Immature natural killer cell (primary cell): ENCODE data around the gene HILPDA. TPM values are rescaled to one million over a fixed set of nuclear protein-coding genes. Genes with fewer than 3 reads are reported as not detected.
"Not testable (repeated sequence)": the region's sequence is repeated elsewhere in the genome, so short reads cannot be mapped to it uniquely, and the experiment has no call there.

Source experiments
- DNase-seq, 3 donors: peaks; one replicate each; pipeline ENCODE4 v3.0.0; 2022; ENCODE audit warnings: mixed read lengths in 1 of 3
- H3K27ac Mint-ChIP-seq, 6 donors: one replicate each; pipeline ENCODE4 v1.8.0; 2020; ENCODE audit warnings: mixed read lengths in 6 of 6, mild to moderate bottlenecking in 5 of 6, inconsistent platforms in 4 of 6, moderate library complexity in 3 of 6
- H3K27me3 Mint-ChIP-seq, 3 donors: one replicate each; pipeline ENCODE4 v1.8.0; 2020 to 2021; ENCODE audit warnings: low read depth in 3 of 3, mild to moderate bottlenecking in 3 of 3, mixed read lengths in 3 of 3, moderate library complexity in 3 of 3, inconsistent platforms in 1 of 3
- H3K36me3 Mint-ChIP-seq, 3 donors: one replicate each; pipeline ENCODE4 v1.8.0; 2020; ENCODE audit warnings: mixed read lengths in 3 of 3, inconsistent platforms in 2 of 3, mild to moderate bottlenecking in 2 of 3
- H3K4me1 Mint-ChIP-seq, 2 donors: one replicate each; pipeline ENCODE4 v1.8.0; 2020; ENCODE audit warnings: inconsistent platforms in 2 of 2, mild to moderate bottlenecking in 2 of 2, mixed read lengths in 2 of 2, moderate library complexity in 1 of 2
- H3K4me3 Mint-ChIP-seq, 5 donors: one replicate each; pipeline ENCODE4 v1.8.0; 2020; ENCODE audit warnings: mild to moderate bottlenecking in 5 of 5, mixed read lengths in 5 of 5, inconsistent platforms in 3 of 5, moderate library complexity in 3 of 5
- H3K9me3 Mint-ChIP-seq, 6 donors: one replicate each; pipeline ENCODE4 v1.8.0; 2020; ENCODE audit warnings: mild to moderate bottlenecking in 6 of 6, mixed read lengths in 6 of 6, inconsistent platforms in 4 of 6, moderate library complexity in 3 of 6
- polyA plus RNA-seq, 3 donors: library from polyadenylated mRNA; unstranded; fragments of 300-500 nt; fragmentation: Illumina TruSeq; gene quantifications; one replicate each; pipeline ENCODE4 v1.2.3, GENCODE V29; 2021

The HILPDA gene
- polyA plus RNA-seq, 3 donors from 2014 or later: 5.7 to 6.5 (median 6.0) TPM

GRCh38 chr7:128459394-128459878 lies 3.8 kb downstream of the HILPDA start:
- H3K4me3 Mint-ChIP-seq: peak overlapping the region in 3 of 5 donors; percentile 33 to 74 (median 50)

GRCh38 chr7:128462460-128462859 lies 6.8 kb downstream of the HILPDA start:
- Mint-ChIP-seq H3K4me3 (no peak overlapping the region), H3K36me3 (no peaks in the 10 kb centered on the region), H3K27ac (no peak overlapping the region), H3K4me1 (peaks cover 22 to 24% of the 10 kb centered on the region in 2 donors), H3K27me3 (peaks cover 0 to 3% (median 1%) of the 10 kb centered on the region in 3 donors), H3K9me3 (no peaks in the 10 kb centered on the region)
- DNase-seq: no peak

More at GRCh38 chr7:128459394-128459878, 3.8 kb downstream of the HILPDA start:
- H3K9me3 Mint-ChIP-seq: no peaks in the 10 kb centered on the region
- peaks cover 3 to 13% (median 11%) of the 10 kb centered on the region in 3 donors for H3K27me3 Mint-ChIP-seq
- H3K4me1 Mint-ChIP-seq: peaks cover 32 to 37% of the 10 kb centered on the region in 2 donors
- peak; percentile 55 to 70 (median 65) for DNase-seq
- H3K27ac Mint-ChIP-seq: peak overlapping the region in 5 of 6 donors; percentile 53 to 93 (median 76)
- H3K36me3 Mint-ChIP-seq: no peaks in the 10 kb centered on the region

GRCh38 chr7:128463345-128463744 lies 7.7 kb downstream of the HILPDA start:
- H3K36me3 Mint-ChIP-seq, H3K9me3 Mint-ChIP-seq, H3K27me3 Mint-ChIP-seq, DNase-seq, H3K27ac Mint-ChIP-seq, H3K4me3 Mint-ChIP-seq: not testable (repeated sequence)
- H3K4me1 Mint-ChIP-seq: peaks cover 17% of the 10 kb centered on the region in 2 donors

- H3K4me1 Mint-ChIP-seq: peaks cover 11 to 12% of the 10 kb centered on the region in 2 donors
- not testable (repeated sequence) for H3K27ac Mint-ChIP-seq, H3K4me3 Mint-ChIP-seq, H3K27me3 Mint-ChIP-seq, H3K36me3 Mint-ChIP-seq, DNase-seq, H3K9me3 Mint-ChIP-seq
Measured at GRCh38 chr7:128463933-128464332, 8.3 kb downstream of the HILPDA start.

- not testable (repeated sequence) for H3K27ac Mint-ChIP-seq, H3K4me3 Mint-ChIP-seq, H3K27me3 Mint-ChIP-seq, DNase-seq, H3K4me1 Mint-ChIP-seq, H3K9me3 Mint-ChIP-seq, H3K36me3 Mint-ChIP-seq
Measured at GRCh38 chr7:128466871-128467270, 11.2 kb downstream of the HILPDA start.

GRCh38 chr7:128476402-128477335 lies 21.0 kb downstream of the HILPDA start, which contains the start of gene METTL2B:
METTL2B (plus strand) TSS chr7:128476748; CDS start chr7:128476766, 18 bp downstream.
- peak within 1 kb of the TSS; percentile 89 to 98 (median 94) for H3K27ac Mint-ChIP-seq
- peaks cover 17 to 35% of the 10 kb centered on the region in 2 donors for H3K4me1 Mint-ChIP-seq
- not testable (repeated sequence) for H3K36me3 Mint-ChIP-seq, H3K27me3 Mint-ChIP-seq, H3K9me3 Mint-ChIP-seq
- H3K4me3 Mint-ChIP-seq: peak within 1 kb of the TSS; percentile 95 to 97 (median 96)
- peak; percentile 85 to 86 (median 86) for DNase-seq

- H3K27ac Mint-ChIP-seq: peak overlapping the region; percentile 89 to 98 (median 94)
- H3K9me3 Mint-ChIP-seq, H3K36me3 Mint-ChIP-seq, H3K27me3 Mint-ChIP-seq, DNase-seq: not testable (repeated sequence)
- H3K4me1 Mint-ChIP-seq: peaks cover 17 to 35% of the 10 kb centered on the region in 2 donors
- peak overlapping the region; percentile 95 to 97 (median 96) for H3K4me3 Mint-ChIP-seq
Measured at GRCh38 chr7:128477336-128477690, 21.6 kb downstream of the HILPDA start.

- Mint-ChIP-seq H3K4me3 (peak overlapping the region in 1 of 5 donors; percentile 39), H3K4me1 (peaks cover 17 to 35% of the 10 kb centered on the region in 2 donors)
- not testable (repeated sequence) for H3K27ac Mint-ChIP-seq, DNase-seq, H3K36me3 Mint-ChIP-seq, H3K9me3 Mint-ChIP-seq, H3K27me3 Mint-ChIP-seq
Measured at GRCh38 chr7:128479082-128479481, 23.4 kb downstream of the HILPDA start.

- H3K4me3 Mint-ChIP-seq, H3K27me3 Mint-ChIP-seq, H3K4me1 Mint-ChIP-seq, H3K9me3 Mint-ChIP-seq, H3K27ac Mint-ChIP-seq, DNase-seq: not testable (repeated sequence)
- H3K36me3 Mint-ChIP-seq: peaks cover 3 to 11% (median 8%) of the 10 kb centered on the region in 3 donors
Measured at GRCh38 chr7:128488134-128488533, 32.5 kb downstream of the HILPDA start.

- Mint-ChIP-seq H3K36me3 (peaks cover 7 to 28% (median 8%) of the 10 kb centered on the region in 3 donors), H3K27me3 (peaks cover 0 to 1% (median 0%) of the 10 kb centered on the region in 3 donors), H3K4me3 (no peak overlapping the region), H3K27ac (no peak overlapping the region), H3K4me1 (no peaks in the 10 kb centered on the region), H3K9me3 (no peaks in the 10 kb centered on the region)
- no peak for DNase-seq
Measured at GRCh38 chr7:128497405-128497804, 41.7 kb downstream of the HILPDA start.

- H3K4me1 Mint-ChIP-seq: peaks cover 23 to 26% of the 10 kb centered on the region in 2 donors
- not testable (repeated sequence) for H3K27me3 Mint-ChIP-seq, H3K4me3 Mint-ChIP-seq, H3K9me3 Mint-ChIP-seq, DNase-seq, H3K27ac Mint-ChIP-seq
- H3K36me3 Mint-ChIP-seq: peaks cover 7 to 18% (median 10%) of the 10 kb centered on the region in 3 donors
Measured at GRCh38 chr7:128505416-128505815, 49.7 kb downstream of the HILPDA start.

- H3K36me3 Mint-ChIP-seq, H3K9me3 Mint-ChIP-seq, H3K27me3 Mint-ChIP-seq: not testable (repeated sequence)
- Mint-ChIP-seq H3K4me1 (peaks cover 23 to 26% of the 10 kb centered on the region in 2 donors), H3K4me3 (peak overlapping the region; percentile 51 to 79 (median 66)), H3K27ac (peak overlapping the region; percentile 45 to 89 (median 77))
- DNase-seq: peak; percentile 49 to 54 (median 51)
Measured at GRCh38 chr7:128506819-128507218, 51.1 kb downstream of the HILPDA start.

GRCh38 chr7:128507321-128507993 lies 51.8 kb downstream of the HILPDA start:
- H3K36me3 Mint-ChIP-seq, H3K27me3 Mint-ChIP-seq, H3K9me3 Mint-ChIP-seq: not testable (repeated sequence)
- DNase-seq: peak in 1 of 3 donors; percentile 10
- peak overlapping the region; percentile 45 to 89 (median 77) for H3K27ac Mint-ChIP-seq
- peak overlapping the region; percentile 51 to 79 (median 66) for H3K4me3 Mint-ChIP-seq
- peaks cover 23 to 26% of the 10 kb centered on the region in 2 donors for H3K4me1 Mint-ChIP-seq
